Measurements from ENCODE around the gene OPCML.

OPCML gene

GRCh38 chr11:133078012-133078411 lies 454.3 kb downstream of the OPCML start:
- DNase-seq = no peak

DNA sequence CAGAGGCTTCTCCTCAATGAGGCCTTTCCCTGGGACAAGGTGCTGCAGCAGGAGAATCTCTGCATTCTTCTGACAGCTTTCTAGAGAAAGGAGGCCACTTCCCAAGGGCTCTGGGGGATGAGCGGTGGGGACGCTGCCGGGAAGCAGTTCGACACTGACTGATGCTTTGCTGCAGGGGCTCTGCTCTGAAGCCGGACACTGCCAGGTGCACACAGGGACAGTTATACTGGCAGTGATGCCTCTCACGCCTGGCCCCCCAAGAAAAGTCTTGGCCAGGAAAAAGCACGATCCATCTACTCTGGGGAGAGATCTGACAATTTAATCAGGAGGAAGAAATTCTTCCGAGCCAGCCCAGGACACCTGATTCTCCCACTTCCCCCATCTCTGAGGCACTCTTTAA lies 456.9 kb downstream of the OPCML start:
- no peak for DNase-seq

DNA sequence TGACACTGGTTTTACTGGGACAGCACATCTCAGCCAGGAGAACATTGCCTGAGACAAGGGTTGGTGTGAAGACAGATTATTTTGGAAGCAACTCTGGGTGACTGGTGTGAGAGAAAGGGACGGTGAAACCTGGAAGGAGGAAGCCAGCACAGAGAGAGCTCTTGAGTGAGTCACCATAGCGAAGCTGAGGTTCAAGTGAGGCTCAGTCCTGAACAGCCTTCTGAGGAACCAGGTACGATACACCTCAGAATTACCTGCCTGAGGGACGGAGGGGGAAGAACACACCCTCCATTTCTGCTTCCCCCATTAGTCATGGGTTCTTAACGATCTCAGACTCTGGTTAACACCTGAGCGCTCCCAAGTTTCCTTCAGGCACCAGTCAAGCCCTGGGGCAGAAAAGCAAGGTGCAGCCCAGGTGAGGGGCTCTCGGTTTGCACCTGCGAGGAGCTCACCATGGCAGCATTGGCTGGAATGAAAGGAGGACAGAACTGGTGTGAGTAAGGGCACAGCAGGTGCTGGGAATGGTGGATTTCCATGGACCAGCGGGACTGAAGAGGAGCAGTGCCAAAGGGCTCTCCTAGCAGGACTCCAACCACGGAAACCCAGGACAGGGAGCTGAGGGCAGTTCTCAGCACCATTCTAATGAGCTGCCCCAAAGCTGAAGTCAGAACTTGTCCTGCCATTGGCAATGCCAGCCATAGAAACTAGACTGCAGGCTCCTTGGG lies 459.3 kb downstream of the OPCML start:
- DNase-seq = no peak

DNA sequence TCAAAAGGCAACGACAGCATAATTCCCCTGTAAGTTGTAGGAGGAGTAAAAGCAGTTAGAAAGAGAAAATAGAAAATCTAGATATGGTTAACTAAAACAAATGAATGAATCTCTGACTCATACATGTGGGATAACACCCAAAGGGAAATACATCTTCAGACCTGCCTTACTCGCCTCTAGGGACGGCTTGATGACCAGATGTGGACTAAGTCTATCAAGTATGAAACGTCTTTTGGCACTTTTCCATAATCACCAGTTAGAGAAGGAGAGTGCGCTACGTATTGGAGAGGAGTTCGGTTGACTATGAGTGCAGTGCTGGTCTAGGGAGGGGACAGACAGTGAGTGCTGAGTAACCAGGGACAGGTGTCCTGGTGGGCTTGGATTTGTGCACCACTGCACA lies 459.9 kb downstream of the OPCML start:
- DNase-seq = no peak

DNA sequence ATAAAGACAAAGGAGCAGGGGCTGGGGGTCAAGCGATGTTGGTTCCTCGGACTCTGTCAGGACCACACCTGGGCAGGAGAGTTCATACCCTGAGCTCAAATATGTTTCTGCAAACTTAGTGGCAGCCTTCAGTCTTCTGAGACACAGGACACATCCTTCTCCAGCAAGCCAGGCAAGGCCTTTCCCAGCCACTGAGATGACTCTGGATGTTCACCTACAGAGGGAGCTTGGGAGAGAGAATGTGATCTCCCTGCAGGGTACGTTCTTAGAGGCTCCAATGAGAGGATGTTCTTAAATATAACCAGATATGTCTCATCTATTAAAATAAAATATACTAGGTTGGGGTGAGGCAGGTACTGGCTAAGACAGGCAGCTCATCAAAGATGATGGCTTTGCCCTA lies 461.5 kb downstream of the OPCML start:
- no peak for DNase-seq

- DNase-seq = no peak
These were observed 462.1 kb downstream of the OPCML start for GRCh38 chr11:133070021-133070713.

GRCh38 chr11:133065847-133066485 lies 466.3 kb downstream of the OPCML start:
- DNase-seq = no peak

- DNase-seq = no peak
These were observed 467.3 kb downstream of the OPCML start for GRCh38 chr11:133064961-133065360.

GRCh38 chr11:133064152-133064877 lies 468.0 kb downstream of the OPCML start:
- peak; percentile 12 to 82 (median 63) for DNase-seq

- DNase-seq = no peak
These were observed 473.8 kb downstream of the OPCML start for GRCh38 chr11:133058501-133058900.

DNA sequence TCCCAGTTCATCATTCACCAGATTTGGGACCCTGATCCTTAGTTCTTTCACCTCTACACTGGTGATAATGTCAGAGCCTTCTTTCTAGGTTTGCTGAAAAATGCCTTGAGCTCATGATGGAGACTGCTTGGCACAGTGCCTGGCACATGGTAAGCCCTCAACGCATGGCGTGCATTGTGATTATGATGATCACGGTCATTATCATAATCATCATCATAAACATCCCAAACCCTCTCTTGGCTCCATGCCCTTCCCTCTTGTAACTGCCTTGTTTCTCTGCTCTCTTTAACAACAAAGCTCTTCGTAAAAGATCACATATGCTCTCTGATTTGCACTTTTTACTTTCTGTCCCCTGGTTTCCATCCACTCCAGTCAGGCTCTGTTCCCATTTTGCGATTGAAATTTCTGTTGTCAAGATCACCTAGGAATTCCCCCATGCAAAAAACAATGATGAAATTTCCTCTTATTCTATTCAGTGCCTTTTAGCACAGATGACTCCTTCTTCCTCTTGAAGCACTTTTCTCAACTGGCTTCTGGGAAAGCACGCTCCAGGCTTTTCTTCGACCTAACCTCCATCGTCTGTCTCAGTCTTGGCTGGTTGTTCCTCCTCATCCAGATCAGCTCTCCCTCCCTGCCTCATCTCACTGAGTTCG lies 479.1 kb downstream of the OPCML start:
- no peak for DNase-seq

- DNase-seq = no peak
These were observed 479.8 kb downstream of the OPCML start for GRCh38 chr11:133052537-133052936.

DNA sequence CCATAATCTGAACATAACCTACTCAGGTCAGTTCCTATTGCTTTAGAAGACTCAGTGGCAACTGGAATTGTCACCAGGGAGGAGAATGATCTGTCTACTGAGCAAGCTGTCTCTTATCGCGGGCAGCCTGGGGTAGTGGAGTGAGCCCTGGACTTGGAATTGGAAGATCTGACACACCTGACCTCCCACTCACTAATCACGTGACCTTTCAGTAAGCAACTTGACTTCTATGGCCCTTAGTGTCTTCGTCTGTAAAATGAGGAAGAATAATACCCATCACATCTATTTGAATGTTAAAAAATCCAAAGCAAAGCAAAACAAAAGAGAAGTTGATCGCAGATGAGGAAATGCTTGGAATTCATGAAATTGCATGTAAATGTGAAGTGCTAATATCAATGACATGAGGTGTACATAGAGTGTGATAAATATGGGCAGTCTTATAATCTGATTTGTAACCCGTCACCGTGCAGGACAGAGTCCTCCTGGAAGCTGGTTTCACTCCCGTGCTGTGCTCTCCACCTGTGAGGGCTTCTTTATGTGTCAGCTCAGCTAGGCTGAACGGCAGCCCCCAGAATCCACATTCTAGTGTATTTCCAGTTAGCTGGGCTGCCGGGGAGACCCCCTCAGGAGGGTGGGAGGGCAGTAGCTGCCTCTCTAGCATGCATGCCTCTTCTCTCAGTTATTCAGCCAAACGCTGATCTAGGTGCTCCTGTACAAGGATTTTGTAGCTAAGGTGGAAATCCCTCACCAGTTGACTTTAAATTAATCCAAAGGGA lies 482.9 kb downstream of the OPCML start:
- no peak for DNase-seq

GRCh38 chr11:133048270-133048669 lies 484.0 kb downstream of the OPCML start:
- no peak for DNase-seq

DNA sequence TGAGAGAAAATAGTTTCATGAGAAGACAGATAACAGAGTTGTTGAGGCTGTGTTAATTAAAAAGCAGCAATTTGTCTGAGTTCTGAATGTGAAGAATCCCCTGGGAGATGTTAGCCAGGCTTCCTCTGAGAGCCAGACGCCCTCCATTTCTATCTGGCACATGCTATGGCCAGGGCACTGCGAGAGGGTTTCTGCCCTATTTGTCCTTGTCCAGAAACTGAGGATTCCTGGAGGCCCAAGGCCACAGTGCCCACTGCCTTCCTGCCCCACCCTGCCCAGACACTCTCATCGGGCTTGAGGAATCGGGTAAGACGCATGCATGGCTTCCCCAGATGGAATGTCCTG lies 484.6 kb downstream of the OPCML start:
- DNase-seq = no peak

- DNase-seq = peak in 12 of 56 donors; percentile 2 to 44 (median 16)
These were observed 485.1 kb downstream of the OPCML start for GRCh38 chr11:133047036-133047770.

GRCh38 chr11:133046252-133046651 lies 486.0 kb downstream of the OPCML start:
- DNase-seq = no peak

DNA sequence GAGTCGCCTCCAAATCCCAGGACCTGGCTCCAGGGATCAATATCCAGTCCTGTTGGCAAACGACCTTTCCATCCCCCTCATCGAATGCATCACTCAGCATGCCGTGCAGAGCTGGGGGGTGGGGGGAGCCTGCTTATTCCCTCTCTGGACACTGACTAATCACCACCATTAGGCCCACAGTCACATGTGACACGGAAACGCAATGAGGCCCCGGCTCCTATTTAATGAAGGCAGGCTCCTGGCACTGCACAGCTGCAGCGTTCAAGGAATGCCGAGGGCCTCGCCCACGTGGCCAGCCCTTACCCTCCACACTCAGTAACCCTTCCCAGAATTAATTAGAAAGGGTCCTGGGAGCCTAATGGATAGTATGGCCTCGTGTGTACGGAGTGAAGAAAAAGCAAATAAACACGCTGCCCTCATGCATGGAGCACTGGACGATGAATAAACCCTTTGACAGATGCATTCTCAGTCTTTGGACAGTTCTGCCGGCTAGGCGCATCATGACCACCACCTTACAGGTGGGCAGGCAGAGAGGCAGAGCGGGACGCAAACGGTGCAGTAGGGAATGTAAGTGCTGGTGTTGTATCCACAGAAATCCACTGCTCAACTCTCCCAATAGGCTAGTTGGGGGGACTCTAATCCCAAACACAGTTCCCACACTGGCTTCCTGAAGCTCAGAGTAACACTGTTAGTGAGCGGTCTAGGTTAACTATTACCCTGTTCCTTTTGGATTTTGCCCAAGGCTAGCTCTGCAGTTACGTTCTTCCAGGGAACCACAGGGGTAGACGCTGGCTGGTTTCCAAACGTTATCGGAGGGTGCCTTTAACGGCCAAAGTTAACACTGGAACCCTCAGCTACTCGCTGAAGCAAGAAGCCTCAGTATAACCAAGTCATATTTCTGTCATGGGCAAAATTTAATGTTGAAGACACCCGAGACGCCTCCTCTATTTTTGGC lies 490.1 kb downstream of the OPCML start:
- no peak for DNase-seq

DNA sequence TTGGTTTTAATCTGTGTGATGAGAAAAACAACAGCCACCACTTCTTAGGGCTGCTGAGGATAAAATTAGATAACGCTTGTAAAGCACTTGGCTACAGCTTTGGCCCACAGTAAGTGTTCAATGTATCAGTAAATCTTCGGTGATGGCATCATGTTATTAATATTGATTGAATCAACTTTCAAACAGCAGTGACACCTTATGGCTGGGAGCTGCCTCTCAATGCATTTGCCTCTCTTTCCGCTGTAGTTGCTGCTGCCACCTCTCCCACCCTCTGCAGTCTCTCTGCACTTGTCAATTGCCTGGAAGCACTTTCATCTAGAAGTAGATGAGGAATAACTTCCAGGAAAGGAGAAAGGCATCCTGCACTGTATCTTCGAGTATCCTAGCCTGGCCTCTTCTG lies 491.1 kb downstream of the OPCML start:
- no peak for DNase-seq
